DND-41 (cell line): ENCODE results near the gene CC2D2B.

Experiments used
- ATAC-seq: fragments of 200-7000 bp; cut with Tn5 transposase; 3 replicates; pipeline ENCODE4 v1.9.1; 2021; ENCODE audit warnings: low read depth; ENCODE audit not compliant: insufficient read depth
- DNase-seq: peaks from one replicate; pipeline ENCODE4 v3.0.0-alpha.2; 2020
- H2AFZ ChIP-seq: 2 replicates; pipeline ENCODE4 v1.6.0; 2012; ENCODE audit warnings: low read depth, low read length
- H3K27ac ChIP-seq: 2 replicates; pipeline ENCODE4 v1.5.1; 2012; ENCODE audit warnings: low read length, inconsistent platforms
- H3K27me3 ChIP-seq: fragments of 200-600 bp; sonication (generic); 2 replicates; pipeline ENCODE4 v1.6.0; 2012; ENCODE audit warnings: low read length, mild to moderate bottlenecking, inconsistent platforms; ENCODE audit not compliant: insufficient read depth, poor library complexity
- H3K36me3 ChIP-seq: 2 replicates; pipeline ENCODE4 v1.5.1; 2012; ENCODE audit warnings: low read length, inconsistent platforms; ENCODE audit not compliant: insufficient read depth
- H3K4me1 ChIP-seq: 2 replicates; pipeline ENCODE4 v1.5.1; 2012; ENCODE audit warnings: mild to moderate bottlenecking, low read length; ENCODE audit not compliant: insufficient read depth
- H3K4me2 ChIP-seq: 2 replicates; pipeline ENCODE4 v1.6.0; 2012; ENCODE audit warnings: mild to moderate bottlenecking, moderate library complexity, low read length, inconsistent platforms; ENCODE audit not compliant: insufficient read depth
- H3K4me3 ChIP-seq, 2 experiments: fragments of 200-600 bp in 1 of 2; shearing (Covaris generic) in 1 of 2; 2 replicates each; pipeline ENCODE4 v1.5.1; 2012 to 2016; ENCODE audit warnings: inconsistent platforms in 2 of 2, low read length in 2 of 2, mild to moderate bottlenecking in 2 of 2, low read depth in 1 of 2, moderate library complexity in 1 of 2
- H3K79me2 ChIP-seq: 2 replicates; pipeline ENCODE4 v1.6.0; 2012; ENCODE audit warnings: low read length, inconsistent platforms; ENCODE audit not compliant: insufficient read depth
- H3K9ac ChIP-seq: 2 replicates; pipeline ENCODE4 v1.6.0; 2012; ENCODE audit warnings: low read depth, mild to moderate bottlenecking, inconsistent platforms, low read length, moderate library complexity
- H3K9me3 ChIP-seq: 2 replicates; pipeline ENCODE4 v1.5.1; 2012; ENCODE audit warnings: low read length, moderate library complexity, mild to moderate bottlenecking, inconsistent platforms; ENCODE audit not compliant: insufficient read depth, severe bottlenecking
- H4K20me1 ChIP-seq: 2 replicates; pipeline ENCODE4 v1.6.0; 2012; ENCODE audit warnings: low read length; ENCODE audit not compliant: insufficient read depth
- EZH2 ChIP-seq: IDR thresholded peaks from 3 replicates; pipeline ENCODE4 v1.6.1; 2012; ENCODE audit warnings: borderline replicate concordance, low read depth, mild to moderate bottlenecking, moderate library complexity, low read length, inconsistent platforms; ENCODE audit not compliant: severe bottlenecking
- TF ChIP-seq, protein P1 (sequence below): IDR thresholded peaks from 2 replicates; pipeline ENCODE4 v1.5.1; 2012; ENCODE audit warnings: borderline replicate concordance, low read length, moderate library complexity, mild to moderate bottlenecking; ENCODE audit not compliant: poor library complexity, severe bottlenecking; ENCODE audit errors: extremely low read depth

CC2D2B gene

DNA sequence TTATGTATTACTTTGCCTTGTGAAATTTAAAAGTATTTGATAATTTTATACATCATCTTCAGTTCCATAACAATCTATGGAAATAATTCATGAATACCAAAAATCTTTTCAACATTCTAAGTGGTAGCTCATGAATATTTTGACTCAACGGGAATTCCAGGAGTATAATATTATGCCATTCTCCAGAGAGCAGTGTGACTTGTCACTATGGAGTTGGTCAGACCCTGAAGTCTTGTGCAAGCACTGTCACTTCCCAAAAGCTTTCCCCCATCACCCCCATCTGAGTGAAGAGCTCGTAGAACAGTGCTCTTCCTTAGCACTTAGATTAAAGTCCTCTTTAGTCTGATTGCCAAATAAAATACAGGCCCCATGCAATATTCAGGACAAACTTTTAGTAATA lies 106.2 kb downstream of the CC2D2B start:
- DNase-seq (no peak), ATAC-seq (no peak)
- H3K4me3 ChIP-seq, result no peak overlapping the region

GRCh38 chr10:96014473-96015102 lies 106.8 kb downstream of the CC2D2B start:
- H3K9ac ChIP-seq, result no peak overlapping the region
- H3K4me2 ChIP-seq, result no peak overlapping the region
- no peaks in the 10 kb centered on the region for H3K4me1 ChIP-seq
- H2AFZ ChIP-seq, result no peak overlapping the region
- H3K79me2 ChIP-seq, result no peaks in the 10 kb centered on the region
- no peak for ATAC-seq
- H4K20me1 ChIP-seq, result no peaks in the 10 kb centered on the region
- TF ChIP-seq, protein P1, sequence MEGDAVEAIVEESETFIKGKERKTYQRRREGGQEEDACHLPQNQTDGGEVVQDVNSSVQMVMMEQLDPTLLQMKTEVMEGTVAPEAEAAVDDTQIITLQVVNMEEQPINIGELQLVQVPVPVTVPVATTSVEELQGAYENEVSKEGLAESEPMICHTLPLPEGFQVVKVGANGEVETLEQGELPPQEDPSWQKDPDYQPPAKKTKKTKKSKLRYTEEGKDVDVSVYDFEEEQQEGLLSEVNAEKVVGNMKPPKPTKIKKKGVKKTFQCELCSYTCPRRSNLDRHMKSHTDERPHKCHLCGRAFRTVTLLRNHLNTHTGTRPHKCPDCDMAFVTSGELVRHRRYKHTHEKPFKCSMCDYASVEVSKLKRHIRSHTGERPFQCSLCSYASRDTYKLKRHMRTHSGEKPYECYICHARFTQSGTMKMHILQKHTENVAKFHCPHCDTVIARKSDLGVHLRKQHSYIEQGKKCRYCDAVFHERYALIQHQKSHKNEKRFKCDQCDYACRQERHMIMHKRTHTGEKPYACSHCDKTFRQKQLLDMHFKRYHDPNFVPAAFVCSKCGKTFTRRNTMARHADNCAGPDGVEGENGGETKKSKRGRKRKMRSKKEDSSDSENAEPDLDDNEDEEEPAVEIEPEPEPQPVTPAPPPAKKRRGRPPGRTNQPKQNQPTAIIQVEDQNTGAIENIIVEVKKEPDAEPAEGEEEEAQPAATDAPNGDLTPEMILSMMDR, result no peak
- no peak for TF ChIP-seq EZH2
- no peak for DNase-seq
- H3K36me3 ChIP-seq, result no peaks in the 10 kb centered on the region
- H3K4me3 ChIP-seq, result no peak overlapping the region
- no peaks in the 10 kb centered on the region for H3K9me3 ChIP-seq
- H3K27me3 ChIP-seq, result no peaks in the 10 kb centered on the region
- H3K27ac ChIP-seq, result no peak overlapping the region

More for the DNA sequence above, 106.2 kb downstream of the CC2D2B start:
- Histone ChIP-seq H2AFZ (no peak overlapping the region), H3K27me3 (no peaks in the 10 kb centered on the region), H3K9ac (no peak overlapping the region), H3K36me3 (no peaks in the 10 kb centered on the region), H3K79me2 (no peaks in the 10 kb centered on the region), H3K4me1 (no peaks in the 10 kb centered on the region), H4K20me1 (no peaks in the 10 kb centered on the region), H3K27ac (no peak overlapping the region), H3K4me2 (no peak overlapping the region), H3K9me3 (no peaks in the 10 kb centered on the region)
- no peak for TF ChIP-seq EZH2
- TF ChIP-seq, protein P1, result no peak

DNA sequence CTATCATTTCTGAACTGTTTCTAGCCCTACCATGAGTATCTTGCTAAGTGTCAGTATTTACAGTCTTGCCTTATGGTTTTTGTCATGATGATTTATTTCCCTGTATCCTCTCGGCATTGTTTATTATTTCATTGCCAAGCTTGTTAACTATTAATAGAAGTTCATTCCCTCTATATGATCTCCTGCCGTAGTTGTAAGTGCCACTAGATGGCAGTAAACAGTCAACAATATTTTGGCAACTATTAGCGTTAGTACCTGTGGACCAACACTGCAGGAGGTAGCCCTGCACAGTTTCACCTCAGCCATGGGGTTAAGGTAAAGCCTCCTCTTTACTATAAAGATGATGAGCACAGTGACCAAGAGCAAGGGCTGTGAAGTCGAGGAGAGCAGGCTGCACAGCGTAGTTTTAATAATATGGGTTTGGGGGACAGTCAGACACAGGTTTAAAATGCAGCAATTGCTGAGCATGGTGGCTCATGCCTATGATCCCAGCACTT lies 109.5 kb downstream of the CC2D2B start:
- H3K4me1 ChIP-seq, result no peaks in the 10 kb centered on the region
- H3K4me3 ChIP-seq, result no peak overlapping the region
- peak overlapping the region; percentile 38; the same call in 1 of the 2 replicates for H2AFZ ChIP-seq
- DNase-seq (peak; percentile 48), ATAC-seq (peak; percentile 99)
- no peak overlapping the region for H3K9ac ChIP-seq
- H3K36me3 ChIP-seq, result no peaks in the 10 kb centered on the region
- H4K20me1 ChIP-seq, result no peaks in the 10 kb centered on the region
- no peaks in the 10 kb centered on the region for H3K27me3 ChIP-seq
- no peak overlapping the region for H3K27ac ChIP-seq
- H3K9me3 ChIP-seq, result no peaks in the 10 kb centered on the region
- TF ChIP-seq, protein P1, result peak; percentile 92
- no peak for TF ChIP-seq EZH2
- H3K4me2 ChIP-seq, result no peak overlapping the region
- H3K79me2 ChIP-seq, result no peaks in the 10 kb centered on the region
